ENCODE data around the gene ZNF592.

- TF ChIP-seq CTCF (IDR thresholded peaks at IDR 0.05), result no peak
- no peak for TF ChIP-seq POLR2A (IDR thresholded peaks at IDR 0.05)
Observed at GRCh38 chr15:84783493-84784251, 35.3 kb downstream of the ZNF592 start.
